ENCODE results near the gene CCR7. TPM values are rescaled to one million over a fixed set of nuclear protein-coding genes. Genes with fewer than 3 reads are reported as not detected.

CCR7 gene
- total and polyA plus RNA-seq, 2 of the 13 experiments (the other 11 are each of a cell fraction or from before 2014, with no cell fraction given), result 0.04 to 0.53 TPM

DNA sequence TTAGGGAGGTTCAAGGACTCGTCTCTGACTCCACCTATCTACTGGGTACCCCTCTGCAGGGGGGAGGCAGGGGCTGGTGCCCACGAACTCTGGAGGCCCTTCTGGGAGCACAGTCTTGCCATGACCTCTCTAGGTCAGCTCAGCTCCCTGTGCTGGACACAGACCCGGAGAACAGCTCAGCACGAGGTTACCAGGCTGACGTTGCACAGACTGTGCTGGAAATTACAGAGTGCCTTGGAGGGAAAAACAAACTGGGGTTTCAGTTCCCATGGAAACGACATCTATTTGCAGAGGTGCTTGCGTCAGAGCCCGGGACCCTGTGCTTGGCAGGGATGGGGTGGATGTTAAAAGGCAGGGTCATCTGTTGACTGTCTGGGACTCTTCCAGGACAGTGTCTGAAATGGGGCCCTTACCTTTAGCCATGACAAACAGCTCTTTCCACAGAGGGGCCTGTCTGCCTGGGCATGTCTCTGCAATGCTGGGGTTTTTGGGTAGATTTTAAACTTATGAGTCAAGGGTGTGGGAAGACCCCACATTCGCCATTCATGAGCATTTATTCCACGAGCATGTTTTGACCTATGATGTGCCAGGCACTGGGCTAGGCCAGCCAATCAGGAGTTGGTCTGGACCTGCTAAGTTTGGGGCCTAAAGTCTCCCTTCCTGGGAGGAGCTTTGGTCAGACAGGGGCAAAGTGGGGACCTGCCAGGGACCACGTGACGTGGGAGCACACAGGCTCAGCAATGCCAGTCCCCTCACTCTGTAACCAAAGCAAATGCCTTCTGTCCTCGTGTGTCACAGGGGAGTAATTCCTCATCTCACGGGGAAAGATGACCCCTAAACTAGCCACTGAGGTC, 22.5 kb downstream of the CCR7 start (continued):
- TF ChIP-seq, protein P1, sequence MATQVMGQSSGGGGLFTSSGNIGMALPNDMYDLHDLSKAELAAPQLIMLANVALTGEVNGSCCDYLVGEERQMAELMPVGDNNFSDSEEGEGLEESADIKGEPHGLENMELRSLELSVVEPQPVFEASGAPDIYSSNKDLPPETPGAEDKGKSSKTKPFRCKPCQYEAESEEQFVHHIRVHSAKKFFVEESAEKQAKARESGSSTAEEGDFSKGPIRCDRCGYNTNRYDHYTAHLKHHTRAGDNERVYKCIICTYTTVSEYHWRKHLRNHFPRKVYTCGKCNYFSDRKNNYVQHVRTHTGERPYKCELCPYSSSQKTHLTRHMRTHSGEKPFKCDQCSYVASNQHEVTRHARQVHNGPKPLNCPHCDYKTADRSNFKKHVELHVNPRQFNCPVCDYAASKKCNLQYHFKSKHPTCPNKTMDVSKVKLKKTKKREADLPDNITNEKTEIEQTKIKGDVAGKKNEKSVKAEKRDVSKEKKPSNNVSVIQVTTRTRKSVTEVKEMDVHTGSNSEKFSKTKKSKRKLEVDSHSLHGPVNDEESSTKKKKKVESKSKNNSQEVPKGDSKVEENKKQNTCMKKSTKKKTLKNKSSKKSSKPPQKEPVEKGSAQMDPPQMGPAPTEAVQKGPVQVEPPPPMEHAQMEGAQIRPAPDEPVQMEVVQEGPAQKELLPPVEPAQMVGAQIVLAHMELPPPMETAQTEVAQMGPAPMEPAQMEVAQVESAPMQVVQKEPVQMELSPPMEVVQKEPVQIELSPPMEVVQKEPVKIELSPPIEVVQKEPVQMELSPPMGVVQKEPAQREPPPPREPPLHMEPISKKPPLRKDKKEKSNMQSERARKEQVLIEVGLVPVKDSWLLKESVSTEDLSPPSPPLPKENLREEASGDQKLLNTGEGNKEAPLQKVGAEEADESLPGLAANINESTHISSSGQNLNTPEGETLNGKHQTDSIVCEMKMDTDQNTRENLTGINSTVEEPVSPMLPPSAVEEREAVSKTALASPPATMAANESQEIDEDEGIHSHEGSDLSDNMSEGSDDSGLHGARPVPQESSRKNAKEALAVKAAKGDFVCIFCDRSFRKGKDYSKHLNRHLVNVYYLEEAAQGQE (IDR thresholded peaks at IDR 0.05; ENCODE audit: borderline replicate concordance in 1 of 2, low read depth in 1 of 2, low read length in 2 of 2), result no peak
- no peak for TF ChIP-seq HMG20B (CRISPR knock-in tag; conservative IDR thresholded peaks at IDR 0.05)
- TF ChIP-seq REPIN1 (CRISPR knock-in tag; IDR thresholded peaks at IDR 0.05; ENCODE audit: borderline replicate concordance, low read depth), result no peak
- peak; percentile 43; the same call in 1 of the 2 replicates for TF ChIP-seq ZNF292 (CRISPR knock-in tag; IDR thresholded peaks at IDR 0.05; ENCODE audit: borderline replicate concordance, low read depth)
- no peak for TF ChIP-seq KLF13 (CRISPR knock-in tag; IDR thresholded peaks at IDR 0.05)
- no peak for TF ChIP-seq NKX3-1 (CRISPR knock-in tag; IDR thresholded peaks at IDR 0.05)
- TF ChIP-seq HNRNPK (IDR thresholded peaks at IDR 0.05; ENCODE audit: low read depth, low read length, poor library complexity, severe bottlenecking), result no peak
- TF ChIP-seq HOXA3 (CRISPR knock-in tag; IDR thresholded peaks at IDR 0.05), result no peak
- TF ChIP-seq SKI (IDR thresholded peaks at IDR 0.05; ENCODE audit: partially characterized antibody), result peak; percentile 57
- no peak for TF ChIP-seq MEIS1 (CRISPR knock-in tag; IDR thresholded peaks at IDR 0.05; ENCODE audit: borderline replicate concordance)
- TF ChIP-seq, protein P2, sequence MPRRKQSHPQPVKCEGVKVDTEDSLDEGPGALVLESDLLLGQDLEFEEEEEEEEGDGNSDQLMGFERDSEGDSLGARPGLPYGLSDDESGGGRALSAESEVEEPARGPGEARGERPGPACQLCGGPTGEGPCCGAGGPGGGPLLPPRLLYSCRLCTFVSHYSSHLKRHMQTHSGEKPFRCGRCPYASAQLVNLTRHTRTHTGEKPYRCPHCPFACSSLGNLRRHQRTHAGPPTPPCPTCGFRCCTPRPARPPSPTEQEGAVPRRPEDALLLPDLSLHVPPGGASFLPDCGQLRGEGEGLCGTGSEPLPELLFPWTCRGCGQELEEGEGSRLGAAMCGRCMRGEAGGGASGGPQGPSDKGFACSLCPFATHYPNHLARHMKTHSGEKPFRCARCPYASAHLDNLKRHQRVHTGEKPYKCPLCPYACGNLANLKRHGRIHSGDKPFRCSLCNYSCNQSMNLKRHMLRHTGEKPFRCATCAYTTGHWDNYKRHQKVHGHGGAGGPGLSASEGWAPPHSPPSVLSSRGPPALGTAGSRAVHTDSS (CRISPR knock-in tag; conservative IDR thresholded peaks at IDR 0.05), result no peak
- TF ChIP-seq SAFB2 (CRISPR knock-in tag; IDR thresholded peaks at IDR 0.05; ENCODE audit: borderline replicate concordance, low read depth), result no peak
- TF ChIP-seq ZNF468 (CRISPR knock-in tag; IDR thresholded peaks at IDR 0.05), result no peak
- TF ChIP-seq ZNF451 (CRISPR knock-in tag; IDR thresholded peaks at IDR 0.05), result no peak
- TF ChIP-seq, protein P3, sequence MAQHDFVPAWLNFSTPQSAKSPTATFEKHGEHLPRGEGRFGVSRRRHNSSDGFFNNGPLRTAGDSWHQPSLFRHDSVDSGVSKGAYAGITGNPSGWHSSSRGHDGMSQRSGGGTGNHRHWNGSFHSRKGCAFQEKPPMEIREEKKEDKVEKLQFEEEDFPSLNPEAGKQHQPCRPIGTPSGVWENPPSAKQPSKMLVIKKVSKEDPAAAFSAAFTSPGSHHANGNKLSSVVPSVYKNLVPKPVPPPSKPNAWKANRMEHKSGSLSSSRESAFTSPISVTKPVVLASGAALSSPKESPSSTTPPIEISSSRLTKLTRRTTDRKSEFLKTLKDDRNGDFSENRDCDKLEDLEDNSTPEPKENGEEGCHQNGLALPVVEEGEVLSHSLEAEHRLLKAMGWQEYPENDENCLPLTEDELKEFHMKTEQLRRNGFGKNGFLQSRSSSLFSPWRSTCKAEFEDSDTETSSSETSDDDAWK (CRISPR knock-in tag; IDR thresholded peaks at IDR 0.05), result no peak
- TF ChIP-seq IKZF1 (IDR thresholded peaks at IDR 0.05), result no peak
- TF ChIP-seq TEAD2 (CRISPR knock-in tag; IDR thresholded peaks at IDR 0.05), result no peak
- TF ChIP-seq, protein P4, sequence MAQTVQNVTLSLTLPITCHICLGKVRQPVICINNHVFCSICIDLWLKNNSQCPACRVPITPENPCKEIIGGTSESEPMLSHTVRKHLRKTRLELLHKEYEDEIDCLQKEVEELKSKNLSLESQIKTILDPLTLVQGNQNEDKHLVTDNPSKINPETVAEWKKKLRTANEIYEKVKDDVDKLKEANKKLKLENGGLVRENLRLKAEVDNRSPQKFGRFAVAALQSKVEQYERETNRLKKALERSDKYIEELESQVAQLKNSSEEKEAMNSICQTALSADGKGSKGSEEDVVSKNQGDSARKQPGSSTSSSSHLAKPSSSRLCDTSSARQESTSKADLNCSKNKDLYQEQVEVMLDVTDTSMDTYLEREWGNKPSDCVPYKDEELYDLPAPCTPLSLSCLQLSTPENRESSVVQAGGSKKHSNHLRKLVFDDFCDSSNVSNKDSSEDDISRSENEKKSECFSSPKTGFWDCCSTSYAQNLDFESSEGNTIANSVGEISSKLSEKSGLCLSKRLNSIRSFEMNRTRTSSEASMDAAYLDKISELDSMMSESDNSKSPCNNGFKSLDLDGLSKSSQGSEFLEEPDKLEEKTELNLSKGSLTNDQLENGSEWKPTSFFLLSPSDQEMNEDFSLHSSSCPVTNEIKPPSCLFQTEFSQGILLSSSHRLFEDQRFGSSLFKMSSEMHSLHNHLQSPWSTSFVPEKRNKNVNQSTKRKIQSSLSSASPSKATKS (CRISPR knock-in tag; IDR thresholded peaks at IDR 0.05), result no peak
- TF ChIP-seq ZFP90 (CRISPR knock-in tag; IDR thresholded peaks at IDR 0.05; ENCODE audit: borderline replicate concordance), result no peak
- TF ChIP-seq TCF7 (IDR thresholded peaks at IDR 0.05; ENCODE audit: low read depth), result no peak
- TF ChIP-seq ARHGAP35 (CRISPR knock-in tag; IDR thresholded peaks at IDR 0.05; ENCODE audit: borderline replicate concordance), result no peak
